Measurements from ENCODE around the gene KRTAP10-2. TPM values are rescaled to one million over a fixed set of nuclear protein-coding genes. Genes with fewer than 3 reads are reported as not detected.

KRTAP10-2 gene
- total RNA-seq, 1 experiment from 2014 or later, result not detected

DNA sequence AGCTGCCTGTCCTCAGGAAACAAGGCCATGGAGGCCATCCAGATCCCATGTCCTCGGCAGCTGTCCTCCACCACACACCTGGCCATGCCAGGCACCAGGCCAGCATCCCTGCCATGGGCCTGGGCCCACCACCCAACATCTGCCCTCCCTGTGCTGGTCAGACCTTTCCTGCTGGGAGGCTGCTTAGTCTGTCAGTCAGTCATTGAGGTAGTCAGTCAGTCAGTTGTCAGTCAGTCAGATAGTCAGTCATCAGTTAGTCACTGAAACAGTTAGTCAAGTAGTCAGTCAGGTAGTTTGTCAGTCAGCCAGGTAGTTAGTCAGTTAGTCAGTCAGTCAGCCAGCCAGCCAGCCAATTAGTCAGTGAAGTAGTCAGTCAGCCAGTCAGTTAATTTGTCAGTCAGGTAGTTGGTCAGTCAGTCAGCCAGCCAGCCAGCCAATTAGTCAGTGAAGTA lies 28.5 kb downstream of the KRTAP10-2 start:
- no peaks in the 10 kb centered on the region for H3K4me1 ChIP-seq (ENCODE audit: insufficient read depth, low read length)
- WGBS (ENCODE audit: extremely low coverage, insufficient read length, low lambda C conversion rate), result no CpG with 5 or more reads among the region's 1 CpG

More for the DNA sequence above, 28.5 kb downstream of the KRTAP10-2 start:
- H2BK15ac ChIP-seq (ENCODE audit: low read depth, low read length), result no peak overlapping the region
- TF ChIP-seq CTCF (conservative IDR thresholded peaks at IDR 0.05), result no peak; the same call in 2 of the 3 replicates
- H2AFZ ChIP-seq (ENCODE audit: low read length), result no peak overlapping the region
- H3K9me3 ChIP-seq (ENCODE audit: control insufficient read depth, low read depth, low read length), result no peaks in the 10 kb centered on the region
- no peaks in the 10 kb centered on the region for H4K20me1 ChIP-seq (ENCODE audit: control insufficient read depth, insufficient read depth, insufficient read length)
- H3K79me2 ChIP-seq (ENCODE audit: insufficient read depth, low read length), result no peaks in the 10 kb centered on the region
- no peak overlapping the region for H3T11ph ChIP-seq (ENCODE audit: low read length)
- H3K4me2 ChIP-seq (ENCODE audit: insufficient read depth, insufficient read length, low read length), result no peak overlapping the region
- no peak overlapping the region for H4K91ac ChIP-seq (ENCODE audit: insufficient read length, low read depth, low read length)
- Mint-ChIP-seq H3K4me1 (peaks cover 4% of the 10 kb centered on the region in 2 experiments; a peak in 2 of 4 replicates), H3K27me3 (ENCODE audit: low read depth) (peaks cover 16% of the 10 kb centered on the region), H3K9me3 (no peaks in the 10 kb centered on the region), H3K36me3 (ENCODE audit: insufficient read depth in 1 of 3, low read depth in 3 of 3) (peaks cover 2 to 4% (median 3%) of the 10 kb centered on the region in 3 experiments; a peak in 4 of 7 replicates), H3K27ac (no peak overlapping the region), H3K4me3 (no peak overlapping the region)
- no peaks in the 10 kb centered on the region for H3K79me1 ChIP-seq (ENCODE audit: insufficient read depth, low read depth, low read length, poor library complexity, severe bottlenecking)
- no peak overlapping the region for H2BK12ac ChIP-seq (ENCODE audit: insufficient read length, low read depth, low read length)
- H3K56ac ChIP-seq (ENCODE audit: insufficient read length, low read depth, low read length), result no peak overlapping the region
- DNase-seq, result no peak
- H2BK20ac ChIP-seq (ENCODE audit: low read depth, low read length, poor library complexity, severe bottlenecking), result no peak overlapping the region
- H3K23ac ChIP-seq (ENCODE audit: insufficient read length, low read depth, low read length), result no peak overlapping the region
- no peak overlapping the region for H3K18ac ChIP-seq (ENCODE audit: insufficient read length, low read depth, low read length)
- H2BK120ac ChIP-seq (ENCODE audit: low read depth, low read length, poor library complexity, severe bottlenecking), result no peak overlapping the region
- no peak overlapping the region for H3K27ac ChIP-seq (ENCODE audit: insufficient read length, low read depth, low read length)
- no peak overlapping the region for H2BK5ac ChIP-seq (ENCODE audit: insufficient read length, low read length)
- H3K14ac ChIP-seq (ENCODE audit: insufficient read depth, low read length), result no peak overlapping the region
- no peaks in the 10 kb centered on the region for H3K27me3 ChIP-seq (ENCODE audit: insufficient read depth, low read length)
- H2AK5ac ChIP-seq (ENCODE audit: insufficient read length, low read length), result no peak overlapping the region
- no peak overlapping the region for H4K8ac ChIP-seq (replicated peaks; ENCODE audit: insufficient read length, low read depth, low read length)
- no peaks in the 10 kb centered on the region for H3K23me2 ChIP-seq (ENCODE audit: insufficient read length, low read depth, low read length, poor library complexity, severe bottlenecking)
- H3K4ac ChIP-seq (ENCODE audit: low read depth, low read length), result no peak overlapping the region
- H3K9ac ChIP-seq (ENCODE audit: extremely low read depth, insufficient read length, low read length), result no peak overlapping the region
- no peak overlapping the region for H4K5ac ChIP-seq (ENCODE audit: insufficient read length, low read depth, low read length)
